NCI-H510A treated with DMSO at 0.1 percent for 48 hours (cell line): ENCODE results near the gene GEMIN7.
"Not testable (repeated sequence)": the region's sequence is repeated elsewhere in the genome, so short reads cannot be mapped to it uniquely, and the experiment has no call there.

Experiments used
- DNase-seq: peaks from one replicate; lab custom pipeline; 2025; lab: John Stamatoyannopoulos, UW

GEMIN7 gene

DNA sequence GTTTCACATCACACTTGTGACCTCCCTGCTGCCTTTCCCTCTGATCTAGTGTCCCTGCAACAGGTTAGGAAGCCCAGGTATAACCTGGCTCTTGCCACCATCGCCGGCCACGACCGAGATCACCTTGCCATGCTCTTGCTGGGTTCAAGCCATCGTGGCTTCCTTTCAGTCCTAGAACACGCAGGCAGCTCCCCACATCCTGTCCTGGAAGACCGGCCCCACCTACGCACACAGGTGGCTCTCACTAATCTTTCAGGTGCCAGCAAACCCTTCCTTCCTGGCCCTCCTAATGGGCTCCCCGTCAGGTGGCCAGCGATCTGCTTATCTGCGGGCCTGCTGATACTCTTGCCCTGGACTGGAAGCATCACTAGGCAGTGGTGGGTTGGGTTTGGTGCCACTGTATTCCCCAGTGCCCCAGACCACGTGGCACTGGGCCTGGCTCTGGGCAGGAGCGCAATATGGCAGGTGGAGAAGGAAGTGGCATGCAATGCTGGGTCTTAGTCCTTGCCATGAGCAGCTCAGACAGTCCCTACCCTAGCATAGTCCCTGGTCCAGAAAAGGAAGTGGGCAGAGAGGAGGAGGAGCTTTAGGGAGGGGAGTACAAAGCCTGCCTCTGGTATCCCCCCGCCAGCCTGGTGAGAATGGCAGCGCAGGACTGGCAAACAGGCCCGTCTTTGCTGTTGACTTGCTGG lies 25.7 kb downstream of the GEMIN7 start:
- DNase-seq, result no peak

DNA sequence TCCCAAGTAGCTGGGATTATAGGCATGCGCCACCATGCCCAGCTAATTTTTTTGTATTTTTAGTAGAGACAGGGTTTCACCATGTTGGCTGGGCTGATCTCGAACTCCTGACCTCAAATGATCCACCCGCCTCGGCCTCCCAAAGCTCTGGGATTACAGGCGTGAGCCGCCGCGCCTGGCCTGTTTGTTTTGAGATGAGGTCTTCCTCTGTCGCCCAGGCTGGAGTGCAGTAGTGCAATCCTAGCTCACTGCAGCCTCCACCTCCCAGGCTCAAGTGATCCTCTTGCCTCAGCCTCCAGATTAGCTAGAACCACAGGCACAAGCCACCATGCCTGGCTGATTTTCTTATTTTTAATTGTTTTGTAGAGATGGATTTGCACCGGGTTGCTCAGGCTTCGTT lies 27.3 kb downstream of the GEMIN7 start:
- not testable (repeated sequence) for DNase-seq

DNA sequence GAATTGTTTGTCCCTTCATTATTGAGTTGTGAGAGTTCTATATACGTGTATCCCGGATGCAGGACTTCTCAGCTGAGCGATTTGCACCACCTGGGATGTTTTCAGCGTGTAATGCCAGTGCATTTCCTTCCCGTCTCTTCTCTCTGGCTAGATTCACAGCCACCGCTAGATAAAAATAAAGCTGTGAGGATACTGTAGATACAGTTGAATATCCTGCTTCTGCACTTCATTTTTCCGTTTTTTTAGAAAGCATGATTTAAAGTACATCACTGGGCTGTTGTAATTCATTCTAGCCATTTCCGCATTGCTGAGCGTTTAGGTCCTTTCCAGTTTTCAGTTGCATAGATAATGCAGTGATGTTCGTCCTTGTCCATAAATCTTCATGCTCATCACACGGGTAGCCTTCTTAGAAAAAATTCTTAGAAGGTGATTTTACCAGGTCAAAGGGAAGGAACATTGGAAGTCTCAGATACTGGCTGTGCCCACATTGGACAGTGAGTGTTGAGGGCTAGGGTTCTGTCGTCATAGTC lies 28.6 kb downstream of the GEMIN7 start:
- DNase-seq, result no peak

DNA sequence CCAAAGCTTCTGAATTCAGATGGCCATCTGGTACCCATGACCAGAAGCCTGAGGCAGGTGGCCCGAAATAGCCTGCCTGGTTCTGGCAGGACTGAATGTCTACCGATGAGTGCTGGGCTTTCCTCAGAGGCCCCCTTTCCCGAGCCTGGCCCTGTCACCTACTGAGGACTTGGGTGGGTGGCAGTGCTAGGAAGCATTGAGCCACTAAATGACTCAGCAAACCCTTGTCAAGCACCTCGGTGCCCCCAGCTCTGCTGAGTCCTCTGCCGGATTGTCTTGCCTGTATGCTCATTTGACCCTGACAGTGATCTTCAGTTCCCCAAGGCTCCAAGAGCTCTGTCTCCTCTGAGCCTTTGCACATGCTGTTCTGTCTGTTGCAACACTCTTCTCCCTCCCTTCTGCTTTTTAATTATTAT lies 31.8 kb downstream of the GEMIN7 start:
- no peak for DNase-seq

DNA sequence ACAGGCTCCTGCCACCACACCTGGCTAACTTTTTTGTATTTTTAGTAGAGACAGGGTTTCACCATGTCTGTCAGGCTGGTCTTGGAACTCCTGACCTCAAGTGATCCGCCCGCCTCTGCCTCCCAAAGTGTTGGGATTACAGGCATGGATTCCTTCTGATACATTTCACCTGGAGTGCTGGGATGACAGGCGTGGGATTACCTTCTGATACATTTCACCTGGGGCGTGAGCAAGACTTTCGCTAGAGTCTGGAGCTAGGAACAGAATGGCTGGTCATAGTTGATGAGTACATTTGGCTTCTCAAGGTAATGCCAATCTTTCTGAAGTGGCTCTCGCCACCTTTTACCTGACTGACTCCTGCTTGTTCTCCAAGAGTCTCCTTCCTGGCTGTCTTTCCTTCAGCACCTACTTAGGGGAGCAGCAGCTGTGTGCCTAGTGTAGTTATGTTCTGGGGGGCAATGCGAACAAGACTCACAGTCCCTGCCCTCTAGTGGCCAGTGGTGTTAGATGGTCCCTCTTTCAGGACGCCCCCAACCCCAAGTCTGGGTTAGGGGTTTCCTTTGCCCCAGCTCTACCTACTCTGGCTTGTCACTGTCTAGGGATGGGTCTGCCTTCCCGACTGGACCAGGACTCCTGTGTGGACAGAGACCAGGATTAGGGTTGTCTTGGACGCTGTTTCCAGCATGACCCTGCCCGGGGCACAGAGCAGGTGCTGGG lies 33.2 kb downstream of the GEMIN7 start:
- no peak for DNase-seq

DNA sequence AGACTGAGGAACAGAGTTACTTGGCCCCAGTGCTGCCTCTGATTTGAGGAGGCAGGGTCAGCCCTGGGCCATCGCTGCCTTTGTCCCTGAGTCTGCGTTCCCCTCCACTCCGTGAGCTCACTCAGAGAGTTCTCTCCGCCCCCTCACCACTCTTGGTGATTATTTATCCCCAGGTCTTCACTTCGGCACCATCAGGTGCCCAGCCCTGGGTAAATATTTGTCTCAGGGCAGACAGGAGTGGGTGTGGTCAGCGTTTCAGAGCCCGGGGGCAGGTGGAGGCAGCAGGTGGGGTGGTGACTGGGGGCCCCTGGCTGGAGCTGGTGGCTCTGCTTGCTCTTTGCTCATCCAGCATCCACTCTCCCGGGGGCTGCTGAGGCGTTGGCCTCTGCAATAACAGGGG lies 34.6 kb downstream of the GEMIN7 start:
- peak; percentile 96 for DNase-seq

DNA sequence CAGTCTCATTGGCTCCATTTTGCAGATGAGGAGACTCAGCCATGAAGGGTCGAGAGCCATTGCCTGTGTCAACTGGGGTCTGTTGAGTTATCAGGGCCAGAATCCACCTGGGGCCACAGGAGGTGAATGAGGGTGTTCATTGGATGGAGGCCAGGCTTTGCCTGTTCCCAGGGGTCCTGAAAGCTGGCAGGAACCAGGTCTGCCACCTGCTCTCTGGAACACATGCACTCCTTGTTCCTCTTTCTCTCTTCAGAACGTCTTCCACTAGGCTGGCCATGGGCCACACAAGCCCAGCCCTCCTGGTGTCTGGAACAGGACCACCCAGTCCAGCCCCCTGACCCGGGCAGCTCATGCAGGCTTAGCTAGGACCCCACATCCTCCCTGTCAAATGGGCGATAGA lies 35.1 kb downstream of the GEMIN7 start:
- DNase-seq, result no peak

DNA sequence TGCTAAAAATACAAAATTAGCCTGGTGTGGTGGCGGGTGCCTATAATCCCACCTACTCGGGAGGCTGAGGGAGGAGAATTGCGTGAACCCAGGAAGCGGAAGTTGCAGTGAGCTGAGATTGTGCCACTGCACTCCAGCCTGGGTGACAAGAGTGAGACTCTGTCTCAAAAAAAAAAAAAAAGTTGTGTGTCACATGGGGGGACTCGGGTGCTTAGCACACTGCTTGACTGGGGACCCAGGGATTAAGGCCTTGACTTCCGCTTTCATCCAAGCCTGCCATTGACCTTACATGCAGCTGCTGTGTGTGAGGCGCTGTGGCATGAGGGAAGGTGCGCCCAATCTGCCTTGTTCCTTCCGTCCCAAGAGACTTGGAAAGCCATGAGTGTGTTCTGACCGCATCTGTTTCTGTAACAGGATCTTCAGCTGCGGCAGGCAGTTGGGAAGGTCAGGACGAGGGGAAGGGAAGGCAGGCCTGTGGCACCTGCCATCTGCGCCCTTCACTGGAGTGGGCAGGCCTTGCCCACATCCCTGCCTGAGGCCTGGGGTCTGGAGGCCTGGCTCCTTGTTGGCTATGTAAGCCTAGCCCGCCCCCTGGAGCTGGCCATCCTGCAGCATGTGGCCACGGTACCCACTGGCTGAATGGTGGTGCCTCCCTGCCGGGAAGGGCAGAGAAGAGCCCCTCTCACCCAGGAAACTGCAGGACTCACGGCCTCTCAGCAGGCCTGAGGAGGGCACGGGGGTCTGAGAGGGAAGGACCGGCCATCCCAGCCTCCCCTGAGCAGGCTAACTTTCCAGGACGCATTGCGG lies 37.0 kb downstream of the GEMIN7 start:
- DNase-seq, result peak; percentile 42

DNA sequence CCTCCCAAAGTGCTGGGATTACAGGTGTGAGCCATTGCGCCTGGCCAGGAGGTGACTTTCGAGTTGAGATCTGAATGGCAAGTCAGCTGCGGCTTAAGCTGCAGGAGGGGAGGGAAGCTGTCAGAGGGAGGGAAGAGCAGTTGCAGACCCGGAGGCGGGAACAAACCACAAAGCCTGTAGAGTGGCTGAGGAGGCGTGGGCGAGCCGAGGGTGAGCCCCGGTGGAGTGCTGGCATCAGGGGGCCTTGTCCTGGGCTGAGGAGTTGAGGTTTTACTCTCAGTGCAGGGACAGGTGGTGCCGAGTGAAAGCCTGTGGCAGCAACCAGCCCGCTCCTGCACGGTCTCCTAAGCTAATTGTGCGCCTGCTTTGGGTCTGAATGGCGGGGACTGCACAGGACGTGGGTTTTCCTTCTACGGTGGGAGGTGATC lies 38.1 kb downstream of the GEMIN7 start:
- peak; percentile 80 for DNase-seq

DNA sequence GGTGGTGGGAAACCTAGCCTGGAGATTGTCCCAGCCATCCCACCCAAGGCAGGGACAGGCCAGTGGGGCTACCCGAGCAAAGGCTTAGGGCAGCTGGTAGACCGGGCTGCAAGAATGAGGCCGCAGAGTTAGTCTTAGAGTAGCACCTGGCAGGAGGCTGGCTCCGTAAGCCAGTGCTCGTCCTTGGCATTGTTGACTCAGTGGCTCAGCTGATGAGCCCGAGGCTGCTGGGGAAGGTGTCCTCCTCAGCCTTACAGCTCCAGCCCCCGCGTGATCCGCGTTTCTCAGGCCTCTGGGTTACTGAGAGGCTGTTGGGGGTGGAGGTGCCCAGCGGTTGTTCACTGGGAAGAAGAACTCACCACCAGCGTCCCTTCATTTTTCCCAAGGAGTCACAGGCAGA lies 38.6 kb downstream of the GEMIN7 start:
- DNase-seq, result peak; percentile 48

DNA sequence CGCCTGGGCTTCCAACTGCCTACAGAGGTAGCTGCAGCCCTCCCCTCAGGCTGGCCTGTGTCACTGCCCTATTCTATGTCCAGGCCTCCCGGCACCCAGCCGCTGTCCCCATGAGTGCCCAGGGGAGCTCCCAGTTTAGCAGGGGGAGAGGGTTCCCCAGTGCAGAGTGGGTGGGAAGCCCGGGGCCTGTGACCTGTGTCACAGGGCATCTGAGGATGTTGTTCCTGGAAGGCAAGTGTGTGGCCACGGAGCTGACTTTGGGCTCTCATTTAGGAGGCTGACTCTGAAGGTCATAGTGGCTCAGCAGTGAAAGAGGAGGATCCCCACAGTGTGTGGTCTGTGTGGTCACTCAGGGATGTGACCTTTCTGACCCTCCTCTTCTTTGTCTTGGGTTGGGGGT lies 39.0 kb downstream of the GEMIN7 start:
- DNase-seq, result no peak

DNA sequence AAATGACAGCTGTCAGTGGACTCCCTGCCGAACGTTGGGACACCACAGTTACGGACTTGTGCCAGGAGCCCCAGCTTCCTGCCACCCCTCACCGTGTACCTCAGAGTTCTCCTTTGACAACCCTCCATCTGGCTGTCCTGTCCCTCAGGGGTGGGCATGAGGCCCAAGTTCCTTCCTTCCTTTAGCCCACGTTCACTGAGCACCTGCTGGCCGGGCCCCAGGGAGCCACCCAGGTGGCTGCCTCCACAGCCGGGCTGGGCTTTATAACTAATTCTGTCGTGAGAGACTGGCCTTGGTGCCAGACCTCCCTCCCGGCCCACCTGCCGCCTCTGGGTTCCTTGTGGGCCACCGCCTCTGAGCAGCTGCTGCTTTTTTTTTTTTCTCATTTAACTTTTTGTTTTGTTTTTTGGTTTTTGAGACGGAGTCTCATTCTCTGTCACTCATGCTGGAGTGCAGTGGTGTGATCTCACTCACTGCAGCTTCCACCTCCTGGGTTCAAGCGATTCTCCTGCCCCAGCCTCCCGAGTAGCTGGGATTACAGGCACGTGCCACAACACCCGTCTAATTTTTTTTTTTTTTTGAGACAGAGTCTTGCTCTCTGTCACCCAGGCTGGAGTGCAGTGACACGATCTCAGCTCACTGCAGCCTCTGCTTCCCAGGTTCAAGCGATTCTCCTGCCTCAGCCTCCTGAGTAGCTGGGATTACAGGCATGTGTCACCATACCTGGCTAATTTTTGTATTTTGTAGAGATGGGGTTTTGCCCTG lies 39.7 kb downstream of the GEMIN7 start:
- DNase-seq, result not testable (repeated sequence)

DNA sequence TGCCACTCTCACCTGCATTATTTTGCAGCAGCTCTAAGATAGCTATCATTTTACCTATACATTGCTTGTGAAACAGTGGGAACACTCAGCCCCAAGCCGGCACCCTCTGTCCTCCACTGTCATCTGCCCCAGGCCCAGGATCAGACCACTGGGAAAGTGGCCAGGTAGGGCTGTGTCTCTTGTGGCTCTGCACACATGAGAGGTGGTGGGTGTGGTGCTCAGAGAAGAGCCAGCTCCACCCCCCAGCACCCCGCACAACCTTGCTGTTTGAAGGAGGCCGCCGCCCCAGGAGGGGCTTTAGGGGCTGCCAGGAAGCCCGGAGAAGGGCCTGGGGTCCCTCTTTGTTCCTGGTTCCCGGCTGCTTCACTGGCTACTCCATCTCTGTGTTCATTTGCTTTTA lies 40.5 kb downstream of the GEMIN7 start:
- DNase-seq, result no peak

DNA sequence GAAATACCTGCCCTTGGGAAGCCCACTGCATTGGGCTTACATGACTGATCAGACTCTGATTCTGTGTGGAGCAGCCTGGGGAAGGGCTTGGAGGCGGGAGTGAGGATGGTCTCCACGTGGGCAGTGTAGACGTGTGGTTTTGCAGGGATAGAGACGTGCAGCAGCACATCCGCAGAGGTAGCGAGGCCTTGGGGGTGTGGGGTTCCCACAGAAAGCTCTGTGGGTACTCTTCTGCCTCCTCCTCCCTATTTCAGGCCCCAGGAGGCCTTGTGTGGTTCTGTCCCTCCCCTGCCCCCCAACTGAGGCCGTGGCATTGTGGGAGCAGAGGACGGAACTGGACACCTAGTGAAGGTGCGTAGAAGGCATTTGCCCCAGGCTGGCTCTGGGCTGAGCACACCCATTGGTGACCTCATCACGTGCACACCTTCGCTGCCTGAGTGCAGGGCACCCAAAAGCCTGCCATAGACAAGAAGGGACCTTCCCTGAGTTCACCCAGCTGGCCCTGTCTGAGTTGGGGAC lies 42.8 kb downstream of the GEMIN7 start:
- DNase-seq, result no peak

DNA sequence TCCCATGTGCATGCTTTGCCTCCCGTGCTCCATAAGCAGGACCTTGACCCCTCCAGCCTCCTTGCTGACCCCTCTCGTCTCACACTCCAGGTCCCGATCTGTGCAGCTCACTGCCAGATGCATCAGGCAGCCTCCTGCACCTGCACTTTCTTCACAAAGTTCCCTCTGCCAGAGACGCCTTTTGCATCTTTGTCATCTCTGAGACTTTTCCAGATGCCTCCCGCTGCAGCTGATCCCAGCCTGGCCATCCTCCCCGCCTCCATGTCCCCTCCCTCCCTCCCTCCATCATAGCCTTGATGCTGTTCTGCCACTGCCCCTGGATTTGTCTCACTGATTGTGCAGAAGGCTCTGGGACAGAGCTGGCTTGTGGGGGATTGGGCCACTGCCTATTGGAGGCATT lies 43.8 kb downstream of the GEMIN7 start:
- DNase-seq, result no peak

DNA sequence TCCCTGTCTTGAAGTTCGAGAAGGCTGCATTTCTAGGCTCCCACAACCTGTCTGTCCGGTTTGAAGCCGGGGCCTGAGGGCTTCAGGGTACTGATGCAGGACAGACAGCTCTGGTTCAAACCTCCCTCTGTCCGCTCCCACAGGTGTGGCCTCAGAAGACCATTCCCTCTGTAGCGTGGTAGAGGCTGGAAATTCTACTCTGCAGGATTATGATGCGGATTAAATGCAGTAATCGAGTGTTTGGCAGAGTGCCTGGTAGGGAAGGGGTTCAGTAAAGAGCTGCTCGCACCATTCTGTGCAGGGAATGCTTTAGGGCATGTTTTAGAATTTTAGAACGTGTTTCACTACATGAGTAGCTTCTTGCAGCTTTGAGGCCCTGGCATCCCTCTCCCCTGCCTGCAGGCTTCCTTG lies 44.4 kb downstream of the GEMIN7 start:
- no peak for DNase-seq

DNA sequence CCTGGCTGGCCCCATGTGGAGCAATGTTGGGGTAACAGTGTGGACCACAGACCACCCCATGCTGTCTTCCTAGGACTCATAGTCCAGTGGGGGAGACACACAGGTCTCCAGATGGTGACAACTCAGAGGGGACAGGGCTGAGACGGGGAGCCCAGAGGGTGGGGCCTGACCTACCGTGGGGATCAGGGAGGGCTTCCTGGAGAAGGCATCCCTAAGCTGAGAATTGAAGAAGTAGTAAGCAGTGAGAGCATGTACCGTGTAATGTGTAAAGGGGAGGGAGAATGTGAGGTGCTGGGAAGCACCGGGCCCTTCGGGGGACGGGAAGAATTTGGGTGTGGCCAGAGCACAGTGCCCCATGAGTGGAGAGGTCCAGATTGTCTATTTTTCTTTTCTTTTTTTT lies 45.0 kb downstream of the GEMIN7 start:
- no peak for DNase-seq

DNA sequence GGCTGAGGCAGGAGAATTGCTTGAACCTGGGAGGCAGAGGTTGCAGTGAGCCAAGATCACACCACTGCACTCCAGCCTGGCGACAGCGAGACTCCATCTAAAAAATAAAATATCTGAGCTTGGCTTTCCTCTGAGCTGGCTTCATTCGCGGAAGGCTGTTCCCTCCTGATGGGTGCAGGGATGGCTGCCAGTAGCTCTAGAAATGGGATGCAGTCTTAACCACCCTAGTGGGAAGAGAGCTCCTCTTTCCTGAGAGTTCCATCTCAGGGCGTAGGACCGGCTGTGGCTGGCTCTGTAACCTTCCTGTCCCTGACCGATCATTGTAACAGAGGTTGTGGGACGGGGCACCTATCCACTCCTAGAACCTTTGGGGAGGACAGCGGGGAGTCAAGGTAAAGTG lies 46.3 kb downstream of the GEMIN7 start:
- DNase-seq, result no peak

DNA sequence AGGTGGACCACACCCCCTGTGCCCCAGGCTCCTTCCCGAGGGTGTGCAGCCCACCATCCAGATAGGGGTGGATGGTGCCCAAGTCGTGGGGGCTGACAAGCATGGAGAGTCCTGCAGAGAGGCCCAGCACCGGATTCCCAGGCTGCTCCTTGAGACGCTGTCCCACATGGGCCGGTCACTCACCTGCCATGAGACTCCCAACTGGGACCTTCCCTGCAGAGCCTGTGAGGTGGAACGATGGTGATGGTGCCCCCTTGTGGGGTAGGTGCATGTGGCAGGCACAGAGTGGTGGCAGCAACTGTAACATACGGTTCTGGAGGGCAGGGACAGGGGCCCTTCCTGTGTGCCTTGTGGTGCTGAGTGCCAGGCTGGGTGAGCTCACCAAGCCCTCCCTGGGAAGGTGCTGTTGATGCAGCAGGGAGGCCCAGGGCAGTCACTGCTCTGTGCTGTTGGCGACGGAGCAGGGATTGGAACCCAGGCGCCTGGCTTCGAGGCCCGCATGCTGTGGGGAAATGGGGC lies 47.0 kb downstream of the GEMIN7 start:
- DNase-seq, result peak; percentile 55

DNA sequence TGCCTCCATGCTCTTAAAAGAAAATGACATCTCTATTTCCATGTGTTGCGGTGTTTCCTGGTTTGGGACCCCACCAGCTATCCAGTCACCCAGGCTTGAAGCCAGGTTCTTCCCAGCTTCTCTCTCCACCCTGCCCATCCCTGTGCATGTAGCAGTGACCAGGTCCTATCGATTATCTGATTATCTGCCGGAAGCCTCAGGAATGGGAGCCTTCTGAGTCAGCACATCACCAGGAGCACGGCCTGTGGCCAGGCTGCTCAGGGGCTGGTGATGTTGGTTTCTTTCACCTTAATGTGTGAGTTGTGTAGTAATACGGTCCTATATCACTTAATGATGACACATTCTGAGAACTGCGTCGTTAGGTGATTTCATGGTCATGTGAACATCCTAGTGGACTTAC lies 47.6 kb downstream of the GEMIN7 start:
- no peak for DNase-seq

DNA sequence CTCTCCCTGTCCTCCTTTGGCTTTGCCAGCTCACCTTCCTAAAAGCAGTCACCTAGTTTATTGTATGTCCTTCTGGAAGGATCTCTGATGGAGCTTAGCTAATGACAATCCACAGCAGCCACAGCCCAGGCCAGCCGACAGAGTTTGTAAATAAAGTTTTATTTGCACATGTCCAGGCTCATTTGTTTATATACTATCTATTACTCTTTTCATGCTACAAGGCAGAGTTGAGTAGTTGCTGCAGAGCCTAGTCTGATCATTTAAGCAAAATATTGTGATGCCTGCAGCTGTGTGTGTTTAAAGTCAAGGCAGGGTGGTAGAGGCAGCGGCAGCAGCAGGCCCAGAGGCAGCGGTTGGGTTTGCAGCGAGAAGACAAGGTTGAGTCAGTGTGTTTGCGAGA lies 49.1 kb downstream of the GEMIN7 start:
- DNase-seq, result no peak
